ENCODE measurements around the gene ABLIM2.

GRCh38 chr4:8061573-8061972 is 97.0 kb downstream of the ABLIM2 start:
- TF ChIP-seq CTCF (IDR thresholded peaks at IDR 0.05): no peak
- no peak for TF ChIP-seq EZH2 (IDR thresholded peaks at IDR 0.05; ENCODE audit: borderline replicate concordance, insufficient read depth, low read depth, low read length, poor library complexity, severe bottlenecking)
